Measurements from ENCODE around the gene BTG2.
"Not testable (repeated sequence)": the region's sequence is repeated elsewhere in the genome, so short reads cannot be mapped to it uniquely, and the experiment has no call there.

BTG2 gene

DNA sequence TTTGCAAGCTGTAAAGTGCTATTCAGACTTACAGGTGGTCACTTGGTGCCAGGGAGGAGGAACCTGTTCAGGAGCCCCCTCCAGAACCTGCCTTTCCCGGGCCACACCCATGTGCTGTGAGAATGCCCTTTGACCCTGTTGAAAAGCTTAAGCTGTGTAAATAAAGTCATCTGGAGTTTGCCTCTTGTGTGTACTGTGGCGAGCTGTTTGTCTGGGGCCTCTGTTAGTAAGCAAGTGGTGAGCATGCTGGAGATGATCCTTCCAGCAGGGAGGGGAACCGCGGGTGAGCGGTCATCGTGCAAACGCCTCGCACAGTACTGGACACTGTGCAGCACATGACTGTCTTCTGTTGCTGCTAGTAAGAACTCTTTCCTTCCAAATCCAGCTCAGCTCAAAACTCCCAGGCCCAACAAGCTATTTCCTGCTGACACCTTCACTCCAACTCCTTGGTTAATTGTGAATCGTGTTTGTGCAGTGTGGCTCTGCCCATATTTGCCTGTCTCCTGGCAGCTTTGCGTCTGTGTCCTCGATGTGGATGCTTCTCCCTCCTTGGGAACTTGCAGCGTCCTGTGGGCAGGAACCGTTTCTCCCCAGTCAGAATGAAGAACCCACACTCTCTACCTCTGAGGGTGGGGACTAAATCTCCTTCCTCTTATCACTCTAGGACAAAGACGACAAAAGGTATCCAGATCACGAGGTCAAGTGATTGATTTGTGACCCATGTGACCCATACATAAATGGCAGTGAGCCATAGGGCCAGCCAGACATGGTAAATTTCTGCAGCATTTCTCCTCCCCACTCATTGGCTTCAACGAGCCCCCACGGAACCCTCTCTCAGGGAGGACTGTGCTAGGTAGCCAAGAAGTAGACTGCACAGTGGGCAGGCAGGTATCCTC is 13.9 kb upstream of the BTG2 start:
- DNase-seq (ENCODE audit: low read depth in 2 of 2) = no peak

DNA sequence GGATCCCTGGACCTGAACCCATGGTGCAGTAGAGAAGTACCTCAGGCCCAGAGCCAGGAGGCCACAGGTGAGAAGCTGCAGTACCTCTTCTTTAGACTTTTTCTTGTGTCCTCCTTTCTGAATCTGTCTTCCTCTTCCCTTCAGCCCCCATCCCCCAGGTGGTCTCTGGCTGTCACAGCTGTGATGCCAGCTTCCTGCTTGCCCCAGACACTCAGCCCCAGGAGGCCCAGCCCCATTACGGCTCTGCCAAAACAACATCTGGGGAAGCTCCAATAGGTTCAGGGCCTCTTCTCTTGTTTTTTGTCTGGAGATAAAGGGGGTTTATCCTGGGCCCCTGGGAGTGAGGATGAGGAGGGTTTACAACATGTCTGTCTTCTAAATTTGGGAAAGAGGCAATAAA is 9.5 kb upstream of the BTG2 start:
- DNase-seq (ENCODE audit: low read depth in 2 of 2) = no peak

GRCh38 chr1:203296460-203297073 is 8.8 kb upstream of the BTG2 start:
- no peak for DNase-seq (ENCODE audit: low read depth in 2 of 2)

DNA sequence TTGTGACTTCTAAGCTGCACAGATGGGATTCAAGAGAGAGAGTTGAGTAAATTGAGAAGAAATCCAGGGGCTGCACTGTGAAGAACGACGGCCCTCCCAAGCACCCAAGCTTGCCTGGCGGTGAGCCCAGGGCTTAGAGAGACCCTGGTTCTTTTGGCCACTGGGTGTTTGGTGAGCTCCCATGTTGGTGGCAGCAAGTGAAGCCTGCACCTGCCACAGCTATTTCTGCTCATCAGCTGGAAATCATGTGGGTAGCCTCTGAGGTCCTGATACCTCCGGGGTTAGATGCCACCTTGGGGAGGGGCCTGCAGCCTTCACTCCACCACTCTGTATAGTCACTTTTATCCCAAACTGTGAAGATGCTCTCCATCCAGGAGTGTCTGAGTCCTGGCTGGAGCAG is 6.2 kb upstream of the BTG2 start:
- DNase-seq (ENCODE audit: low read depth in 2 of 2) = no peak

GRCh38 chr1:203299719-203300429 is 5.4 kb upstream of the BTG2 start:
- not testable (repeated sequence) for DNase-seq (ENCODE audit: low read depth in 2 of 2)

GRCh38 chr1:203300441-203301330 is 4.6 kb upstream of the BTG2 start:
- no peak for DNase-seq (ENCODE audit: low read depth in 2 of 2)

- no peak for DNase-seq (ENCODE audit: low read depth in 2 of 2)
Observed at GRCh38 chr1:203301331-203301668, 4.0 kb upstream of the BTG2 start.

GRCh38 chr1:203302456-203302855 is 2.9 kb upstream of the BTG2 start:
- no peak for DNase-seq (ENCODE audit: low read depth in 2 of 2)

DNA sequence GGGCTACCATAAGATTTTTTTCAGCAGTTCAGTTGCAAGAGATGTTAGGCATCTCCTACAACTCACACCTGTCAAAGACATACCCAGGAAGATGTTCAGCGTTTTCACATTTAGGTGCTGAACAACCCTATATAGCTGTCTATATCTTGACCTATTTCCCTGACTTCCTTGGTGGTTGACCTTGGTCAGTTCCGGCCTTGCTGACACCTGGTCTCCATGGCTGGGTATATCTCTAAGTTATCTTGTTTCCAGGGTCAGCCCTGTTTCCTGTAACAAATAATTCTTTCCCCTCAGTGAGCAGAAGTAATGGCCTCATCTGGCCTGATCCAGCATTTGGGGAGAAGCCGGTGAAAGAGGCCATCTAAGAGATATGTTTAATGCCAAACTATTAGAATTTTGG is 2.4 kb upstream of the BTG2 start:
- DNase-seq (ENCODE audit: low read depth in 2 of 2) = no peak

DNA sequence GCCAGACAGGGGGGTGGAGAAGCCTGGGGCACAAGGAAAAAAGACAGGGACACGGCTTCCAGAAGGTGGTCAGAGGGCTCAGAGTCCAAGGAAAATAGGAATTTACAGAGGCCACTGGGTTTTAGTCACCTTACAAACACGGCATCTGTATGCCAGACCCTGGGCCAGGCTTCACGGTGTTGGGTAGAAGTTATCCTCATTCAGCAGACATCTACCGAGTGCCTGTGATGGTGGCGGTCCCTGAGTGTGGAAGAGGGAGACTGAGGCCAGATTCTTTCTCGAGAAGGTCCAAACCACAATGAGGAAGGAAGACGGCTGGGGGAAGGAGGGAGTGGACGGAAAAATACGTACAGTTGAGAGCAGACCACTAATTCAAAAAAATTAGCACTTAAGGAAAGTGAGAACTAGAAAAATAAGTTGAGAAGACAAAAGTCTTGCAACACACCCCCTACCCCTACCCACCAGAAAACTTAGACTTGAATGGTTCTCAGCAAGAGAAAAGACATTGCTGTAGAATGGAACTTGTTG is 864 bp upstream of the BTG2 start:
- DNase-seq (ENCODE audit: low read depth in 2 of 2) = no peak

- DNase-seq (ENCODE audit: low read depth in 2 of 2) = no peak
Observed at GRCh38 chr1:203305809-203306088, 430 bp downstream of the BTG2 start.

GRCh38 chr1:203306089-203306964 is 1.0 kb downstream of the BTG2 start:
- no peak for DNase-seq (ENCODE audit: low read depth in 2 of 2)

DNA sequence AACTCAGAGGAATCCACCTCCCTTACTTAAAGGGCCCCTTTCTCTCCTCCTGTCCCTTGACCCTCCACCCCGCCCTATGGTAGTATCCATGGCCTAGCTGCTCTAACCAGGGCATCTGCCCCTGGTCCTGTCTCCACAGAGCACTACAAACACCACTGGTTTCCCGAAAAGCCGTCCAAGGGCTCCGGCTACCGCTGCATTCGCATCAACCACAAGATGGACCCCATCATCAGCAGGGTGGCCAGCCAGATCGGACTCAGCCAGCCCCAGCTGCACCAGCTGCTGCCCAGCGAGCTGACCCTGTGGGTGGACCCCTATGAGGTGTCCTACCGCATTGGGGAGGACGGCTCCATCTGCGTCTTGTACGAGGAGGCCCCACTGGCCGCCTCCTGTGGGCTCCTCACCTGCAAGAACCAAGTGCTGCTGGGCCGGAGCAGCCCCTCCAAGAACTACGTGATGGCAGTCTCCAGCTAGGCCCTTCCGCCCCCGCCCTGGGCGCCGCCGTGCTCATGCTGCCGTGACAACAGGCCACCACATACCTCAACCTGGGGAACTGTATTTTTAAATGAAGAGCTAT is 1.7 kb downstream of the BTG2 start:
- DNase-seq (ENCODE audit: low read depth in 2 of 2) = no peak

- no peak for DNase-seq (ENCODE audit: low read depth in 2 of 2)
Observed at GRCh38 chr1:203307641-203308126, 2.4 kb downstream of the BTG2 start.

DNA sequence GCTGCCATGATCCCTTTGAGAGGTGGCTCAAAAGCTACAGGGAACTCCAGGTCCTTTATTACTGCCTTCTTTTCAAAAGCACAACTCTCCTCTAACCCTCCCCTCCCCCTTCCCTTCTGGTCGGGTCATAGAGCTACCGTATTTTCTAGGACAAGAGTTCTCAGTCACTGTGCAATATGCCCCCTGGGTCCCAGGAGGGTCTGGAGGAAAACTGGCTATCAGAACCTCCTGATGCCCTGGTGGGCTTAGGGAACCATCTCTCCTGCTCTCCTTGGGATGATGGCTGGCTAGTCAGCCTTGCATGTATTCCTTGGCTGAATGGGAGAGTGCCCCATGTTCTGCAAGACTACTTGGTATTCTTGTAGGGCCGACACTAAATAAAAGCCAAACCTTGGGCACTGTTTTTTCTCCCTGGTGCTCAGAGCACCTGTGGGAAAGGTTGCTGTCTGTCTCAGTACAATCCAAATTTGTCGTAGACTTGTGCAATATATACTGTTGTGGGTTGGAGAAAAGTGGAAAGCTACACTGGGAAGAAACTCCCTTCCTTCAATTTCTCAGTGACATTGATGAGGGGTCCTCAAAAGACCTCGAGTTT is 3.1 kb downstream of the BTG2 start:
- DNase-seq (ENCODE audit: low read depth in 2 of 2) = no peak

DNA sequence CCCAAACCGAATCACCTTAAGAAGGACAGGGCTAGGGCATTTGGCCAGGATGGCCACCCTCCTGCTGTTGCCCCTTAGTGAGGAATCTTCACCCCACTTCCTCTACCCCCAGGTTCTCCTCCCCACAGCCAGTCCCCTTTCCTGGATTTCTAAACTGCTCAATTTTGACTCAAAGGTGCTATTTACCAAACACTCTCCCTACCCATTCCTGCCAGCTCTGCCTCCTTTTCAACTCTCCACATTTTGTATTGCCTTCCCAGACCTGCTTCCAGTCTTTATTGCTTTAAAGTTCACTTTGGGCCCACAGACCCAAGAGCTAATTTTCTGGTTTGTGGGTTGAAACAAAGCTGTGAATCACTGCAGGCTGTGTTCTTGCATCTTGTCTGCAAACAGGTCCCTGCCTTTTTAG is 3.6 kb downstream of the BTG2 start:
- no peak for DNase-seq (ENCODE audit: low read depth in 2 of 2)

DNA sequence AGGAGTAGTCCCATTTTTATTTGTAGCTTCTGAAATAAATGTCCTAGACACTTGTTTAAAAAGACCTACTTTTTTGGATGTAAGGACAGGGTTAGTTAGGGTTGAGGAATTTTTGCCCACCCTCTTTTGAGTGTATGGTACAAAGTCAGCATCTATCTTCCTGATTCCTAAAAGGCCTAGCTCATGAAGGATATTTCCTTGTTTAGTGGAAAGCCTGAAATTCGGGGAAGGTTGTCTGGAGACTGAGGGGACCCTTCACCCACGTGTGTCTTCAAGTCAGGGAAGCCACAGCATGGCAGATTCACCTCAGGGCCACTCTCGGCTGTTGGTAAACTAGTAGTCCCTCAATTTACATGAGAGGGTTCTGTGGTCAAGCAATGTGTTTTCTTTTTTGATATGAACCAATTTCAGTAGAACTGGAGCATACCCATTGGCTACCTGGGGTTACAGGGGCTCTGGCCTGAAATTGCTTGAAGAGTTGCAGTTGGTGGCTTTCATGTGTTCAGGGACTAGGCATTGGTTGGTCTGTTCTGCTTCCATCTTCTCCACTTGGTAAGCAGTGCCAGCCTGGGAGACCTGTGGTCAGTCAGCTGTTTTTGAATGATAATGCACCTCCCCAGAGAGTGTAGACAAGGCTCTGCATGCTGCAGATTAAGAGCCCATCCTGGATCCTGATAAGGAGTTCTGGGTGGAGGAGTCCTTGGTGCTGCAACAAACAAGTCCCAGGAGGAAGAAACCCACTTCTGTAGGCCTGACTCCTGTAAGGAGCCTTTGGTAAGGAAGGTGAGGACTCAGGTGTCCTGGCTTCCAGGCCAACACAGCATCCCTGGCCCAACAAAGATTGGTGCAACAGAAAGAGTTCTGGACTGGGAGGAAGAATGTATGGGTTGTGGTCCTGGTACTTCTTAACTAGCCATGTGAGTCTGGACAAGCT is 6.3 kb downstream of the BTG2 start:
- DNase-seq (ENCODE audit: low read depth in 2 of 2) = no peak

- not testable (repeated sequence) for DNase-seq (ENCODE audit: low read depth in 2 of 2)
Observed at GRCh38 chr1:203314025-203314759, 8.9 kb downstream of the BTG2 start.
